NAMALWA (cell line): ENCODE results near the gene DGKD.
"Not testable (repeated sequence)": the region's sequence is repeated elsewhere in the genome, so short reads cannot be mapped to it uniquely, and the experiment has no call there.

ENCODE experiments used
- DNase-seq: peaks from one replicate; pipeline ENCODE4 v3.0.0-alpha.2; 2015; ENCODE audit warnings: low spot score

Gene DGKD

DNA sequence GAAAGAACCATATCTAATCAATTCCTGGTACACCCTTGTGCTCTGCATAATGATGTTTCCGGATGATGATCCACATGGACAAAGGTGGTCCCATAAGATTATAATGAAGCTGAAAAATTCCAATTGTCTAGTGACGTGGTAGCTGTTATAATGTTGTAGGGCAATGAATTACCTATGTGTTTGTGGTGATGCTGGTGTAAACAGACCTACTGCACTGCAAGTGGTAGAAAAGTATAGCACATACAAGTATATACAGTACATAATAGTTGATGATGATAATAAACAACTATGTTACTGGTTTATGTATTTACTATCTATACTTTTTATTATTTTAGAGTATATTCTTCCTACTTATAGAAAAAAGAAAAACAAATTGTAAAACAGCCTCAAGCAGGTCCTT is 8.4 kb downstream of the DGKD start:
- DNase-seq, result peak; percentile 26

DNA sequence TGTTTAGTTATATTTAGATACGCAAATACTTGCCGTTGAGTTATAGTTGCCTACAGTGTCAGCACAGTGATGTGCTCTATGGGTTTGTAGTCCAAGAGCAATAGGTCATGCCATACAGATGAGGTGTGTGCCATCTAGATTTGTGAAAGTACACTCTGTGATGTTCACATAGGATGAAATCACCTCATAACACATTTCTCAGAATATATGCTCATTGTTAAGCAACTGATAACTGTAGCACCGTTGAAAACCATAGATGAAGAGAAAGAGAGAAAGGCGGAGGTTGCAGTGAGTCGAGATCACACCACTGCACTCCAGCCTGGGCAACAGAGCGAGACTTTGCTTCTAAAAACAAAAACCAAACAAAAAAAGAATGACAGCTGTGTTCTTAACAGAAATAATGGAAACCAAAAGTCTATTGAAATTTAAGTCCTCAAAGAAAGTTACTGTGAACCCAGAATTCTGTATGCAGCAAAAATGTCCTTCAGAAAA is 9.5 kb downstream of the DGKD start:
- peak; percentile 75 for DNase-seq

DNA sequence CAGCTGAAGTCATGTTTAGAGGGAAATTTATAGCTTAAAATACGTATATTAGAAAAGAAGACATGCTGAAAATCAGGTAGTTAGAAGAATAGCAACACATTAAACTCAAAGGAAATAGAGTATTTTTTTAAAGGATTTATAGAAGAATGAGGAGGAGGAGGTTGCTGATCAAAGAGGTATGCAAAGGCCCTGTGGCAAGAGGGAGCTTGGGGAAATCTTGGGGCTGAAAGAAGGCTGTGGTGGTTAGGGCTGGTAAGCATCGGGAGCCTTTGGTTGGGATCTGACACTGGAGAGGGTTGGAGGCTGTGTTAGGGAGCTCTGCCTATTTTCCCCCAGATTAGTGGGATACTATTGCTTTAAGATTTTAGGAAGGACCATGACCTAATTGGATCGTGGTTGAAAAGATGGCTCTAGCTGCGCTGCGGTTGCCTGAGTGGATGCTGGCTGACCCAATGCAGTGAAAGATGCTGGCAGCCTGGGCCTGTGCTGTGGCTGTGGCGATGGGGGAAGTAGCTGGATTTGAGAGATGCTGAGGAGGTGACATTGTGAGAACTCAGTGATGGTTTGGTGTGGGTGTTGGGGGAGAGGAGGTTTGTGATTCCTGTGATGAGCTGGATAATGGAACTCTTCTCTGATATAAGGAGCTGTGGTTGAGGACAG is 11.7 kb downstream of the DGKD start:
- no peak for DNase-seq

DNA sequence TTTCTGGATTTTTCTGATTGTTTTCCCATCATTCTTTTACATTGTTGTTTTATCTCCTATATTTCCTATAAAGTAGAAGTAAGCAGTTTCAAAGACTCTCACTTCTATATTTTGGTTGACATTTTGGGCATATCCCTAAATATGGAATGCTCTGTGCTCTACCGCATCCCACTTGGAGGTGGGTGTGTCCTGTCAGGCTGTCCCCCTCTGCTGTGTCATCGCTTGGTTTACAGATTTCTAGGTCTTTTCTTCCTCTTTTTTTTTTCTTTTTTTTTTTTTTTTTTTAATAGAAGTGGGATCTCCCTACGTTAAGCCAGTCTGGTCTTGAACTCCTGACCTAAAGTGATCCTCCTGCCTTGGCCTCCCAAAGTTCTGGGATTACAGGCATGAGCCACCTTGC is 13.3 kb downstream of the DGKD start:
- DNase-seq, result no peak

DNA sequence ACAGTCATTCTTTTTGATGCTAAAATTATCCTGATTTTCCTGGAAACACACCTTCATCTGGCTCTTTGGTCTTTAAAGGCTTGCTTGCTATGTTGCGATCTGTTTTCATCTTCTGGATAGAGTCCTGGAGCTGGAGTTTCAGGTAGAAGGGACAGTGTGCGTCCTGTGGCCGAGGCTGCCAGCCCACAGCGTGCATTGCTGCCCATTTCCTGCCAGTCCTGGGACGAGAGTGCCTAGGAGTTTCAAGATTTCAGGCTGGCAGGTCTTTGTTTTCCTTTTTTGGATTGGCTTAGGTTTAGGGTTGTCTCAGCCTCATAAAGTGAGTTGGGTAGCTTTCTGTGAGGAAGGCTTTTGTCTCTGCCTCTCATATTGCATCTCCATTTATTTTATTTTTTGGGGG is 14.5 kb downstream of the DGKD start:
- no peak for DNase-seq

DNA sequence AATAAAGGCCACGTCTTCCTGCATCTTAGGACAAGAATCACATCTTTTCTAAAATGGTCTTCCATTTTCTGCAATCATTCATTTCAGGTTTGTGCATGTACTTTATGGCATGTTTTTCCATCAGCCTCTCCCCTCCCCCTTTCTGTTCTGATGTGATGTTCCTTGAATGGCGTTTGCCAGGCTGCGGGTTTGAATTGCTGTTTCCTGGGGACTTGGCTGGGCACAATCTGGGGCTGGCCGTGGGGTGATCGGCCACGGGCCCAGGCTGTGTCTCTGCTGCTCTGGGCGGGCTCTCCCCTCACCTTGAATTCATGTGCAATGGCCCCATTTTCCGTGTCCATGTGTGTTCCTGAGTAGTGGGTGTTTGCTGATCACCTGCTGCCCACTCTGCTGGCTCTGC is 15.2 kb downstream of the DGKD start:
- DNase-seq, result no peak

DNA sequence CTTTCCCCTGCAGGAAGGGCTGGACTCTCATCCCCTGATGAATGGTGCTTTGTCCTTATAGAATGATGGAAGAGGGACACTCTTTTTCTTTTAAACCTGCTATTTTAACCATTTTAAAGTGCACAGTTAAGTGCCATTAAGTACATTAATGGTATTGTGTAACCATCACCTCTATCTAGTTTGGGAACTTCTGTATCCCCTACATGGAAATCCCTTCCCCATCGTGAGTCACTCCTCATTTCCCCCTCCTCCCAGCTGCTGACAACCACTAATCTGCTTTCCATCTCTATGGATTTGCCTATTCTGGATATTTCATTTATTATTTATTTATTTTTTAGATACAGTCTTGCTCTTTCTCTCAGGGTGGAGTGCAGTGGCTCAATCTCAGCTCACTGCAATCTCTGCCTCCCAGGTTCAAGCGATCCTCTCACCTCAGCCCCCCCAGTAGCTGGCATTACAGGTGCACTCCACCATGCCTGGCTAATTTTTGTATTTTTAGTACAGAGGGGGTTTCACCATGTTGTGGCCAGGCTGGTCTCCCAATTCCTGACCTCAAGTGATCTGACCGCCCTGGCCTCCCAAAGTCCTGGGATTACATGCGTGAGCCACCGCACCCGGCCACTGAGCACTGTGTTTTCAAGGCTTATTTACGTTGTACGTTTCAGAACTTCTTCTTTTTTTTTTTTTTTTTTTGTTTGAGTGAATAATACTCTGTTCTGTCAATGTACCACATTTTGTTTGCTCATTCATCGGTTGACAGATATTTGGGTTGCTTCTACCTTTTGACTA is 15.8 kb downstream of the DGKD start:
- DNase-seq, result no peak

DNA sequence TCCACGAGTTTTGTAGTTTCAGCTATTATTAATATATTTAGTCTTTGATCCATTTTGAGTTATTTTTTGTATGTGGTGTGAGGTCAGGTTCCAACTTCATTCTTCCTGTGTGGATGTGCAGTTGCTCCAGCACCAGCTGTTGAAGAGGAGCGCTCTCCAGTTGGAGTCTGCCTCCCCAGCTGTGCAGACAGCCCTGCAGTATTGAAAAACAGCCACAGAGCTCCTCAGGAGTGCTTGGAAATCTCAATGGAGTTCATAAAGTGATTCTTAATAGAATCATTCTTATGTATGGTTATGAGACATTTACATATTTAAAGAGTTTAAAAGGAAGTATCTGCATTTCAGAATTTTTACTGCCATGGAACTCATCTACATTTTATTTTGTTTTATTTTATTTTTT is 17.3 kb downstream of the DGKD start:
- no peak for DNase-seq

DNA sequence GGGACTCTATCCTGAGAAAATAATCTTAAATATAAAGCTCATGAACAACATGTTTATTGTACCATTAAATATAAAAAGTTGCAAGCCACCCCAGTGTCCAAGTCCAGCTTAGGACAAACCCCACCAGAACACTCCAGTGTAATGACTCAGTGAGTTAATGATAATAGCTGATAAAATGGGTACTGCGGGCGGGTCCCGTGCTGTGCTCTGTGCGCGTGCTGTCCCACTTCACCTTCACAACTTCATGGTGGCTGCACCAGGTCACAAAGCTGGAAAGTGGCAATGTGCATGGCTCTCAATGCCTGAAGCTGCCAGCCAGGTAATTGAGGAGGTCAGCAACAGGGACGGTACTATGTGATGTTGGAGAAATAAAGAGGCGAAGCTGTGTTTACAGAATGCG is 18.6 kb downstream of the DGKD start:
- DNase-seq, result no peak

DNA sequence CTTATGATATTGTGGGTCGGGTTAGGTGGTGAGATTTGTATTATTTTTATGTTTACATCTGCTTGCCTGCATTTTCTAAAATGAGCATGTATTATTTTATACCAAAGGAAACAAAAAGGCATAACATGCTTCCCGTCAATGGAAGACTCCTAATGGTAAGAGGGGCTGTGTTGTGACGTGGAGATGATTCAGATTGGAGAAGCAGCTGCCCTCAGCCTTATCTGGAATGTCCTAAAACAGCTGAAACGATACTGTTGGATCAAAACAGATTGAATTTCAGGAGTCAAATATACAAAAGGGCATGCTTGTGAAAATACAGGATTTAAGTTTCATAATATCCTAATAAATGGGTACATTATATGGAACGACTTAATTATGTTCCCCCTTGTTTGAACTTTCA is 19.0 kb downstream of the DGKD start:
- no peak for DNase-seq

DNA sequence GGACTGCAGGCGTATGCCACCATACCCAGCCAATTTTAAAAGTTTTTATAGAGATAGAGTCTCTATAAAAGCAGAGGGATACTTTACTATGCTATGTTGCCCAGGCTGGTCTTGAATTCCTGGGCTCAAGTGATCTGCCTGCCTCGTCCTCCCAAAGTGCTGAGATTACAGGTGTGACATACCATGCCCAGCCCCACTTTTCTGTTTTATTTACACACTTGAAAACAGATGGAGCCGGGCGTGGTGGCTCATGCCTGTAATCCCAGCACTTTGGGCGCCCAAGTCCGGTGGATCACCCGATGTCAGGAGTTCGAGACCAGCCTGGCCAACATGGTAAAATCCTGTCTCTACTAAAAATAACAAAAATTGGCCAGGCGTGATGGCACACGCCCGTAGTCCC is 20.5 kb downstream of the DGKD start:
- not testable (repeated sequence) for DNase-seq

DNA sequence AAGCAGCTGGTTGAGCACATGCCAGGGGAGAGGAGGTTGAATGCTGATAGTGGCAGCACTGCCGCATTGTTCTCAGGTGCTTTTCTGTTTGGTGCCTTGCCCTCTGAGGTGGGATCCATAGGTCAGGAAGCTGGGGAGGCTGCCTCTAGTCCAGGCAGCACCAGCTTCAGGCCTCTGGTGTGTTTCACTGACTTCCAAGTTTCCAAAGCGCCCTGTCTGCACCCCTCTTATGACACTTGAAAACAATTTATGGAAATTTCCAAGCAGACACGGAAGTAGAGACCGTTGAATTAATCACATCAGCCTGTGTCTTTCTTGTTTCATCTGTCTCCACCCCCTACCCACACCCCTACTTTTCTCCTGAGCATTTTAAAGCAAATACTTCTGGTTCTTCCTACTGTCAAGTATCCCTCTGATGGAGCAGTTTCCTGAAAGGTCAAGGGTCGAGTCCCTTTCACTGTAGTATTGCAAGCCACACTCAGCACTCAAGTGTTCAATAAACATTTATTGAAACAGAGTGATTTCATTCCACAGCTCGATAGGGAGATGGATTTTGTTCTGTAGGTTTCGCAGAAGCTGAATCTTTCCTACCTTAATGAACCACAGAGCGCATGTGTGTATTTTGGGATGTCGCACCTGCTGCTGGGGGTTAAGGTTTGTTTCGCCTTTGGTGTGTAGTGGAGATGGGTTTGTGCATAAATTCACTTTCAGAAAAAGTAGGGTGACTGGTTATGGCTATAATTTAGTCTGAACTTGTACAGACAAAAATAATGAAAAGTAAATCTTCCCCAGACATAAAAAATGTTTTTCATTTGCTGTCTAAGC is 21.4 kb downstream of the DGKD start:
- DNase-seq, result peak; percentile 39

DNA sequence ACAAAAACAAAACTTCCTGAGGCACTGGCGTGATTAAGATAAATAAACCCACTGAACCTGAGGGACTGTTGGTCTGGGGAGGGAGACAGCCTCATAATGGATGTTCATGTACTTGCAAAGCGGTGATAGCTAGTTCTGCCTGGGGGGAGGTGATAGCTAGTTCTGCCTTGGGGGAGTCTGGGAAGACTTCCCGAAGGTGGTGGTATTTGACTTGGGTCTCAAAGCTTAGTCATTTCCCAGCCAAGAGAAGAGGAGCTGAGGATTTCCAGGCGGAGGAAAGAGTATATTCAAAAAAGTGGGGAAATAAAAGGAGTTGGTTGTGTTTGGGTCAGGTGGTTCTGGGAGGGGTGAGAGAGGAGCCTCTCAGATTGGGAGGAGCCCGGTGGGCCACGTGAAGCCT is 24.7 kb downstream of the DGKD start:
- DNase-seq, result no peak

DNA sequence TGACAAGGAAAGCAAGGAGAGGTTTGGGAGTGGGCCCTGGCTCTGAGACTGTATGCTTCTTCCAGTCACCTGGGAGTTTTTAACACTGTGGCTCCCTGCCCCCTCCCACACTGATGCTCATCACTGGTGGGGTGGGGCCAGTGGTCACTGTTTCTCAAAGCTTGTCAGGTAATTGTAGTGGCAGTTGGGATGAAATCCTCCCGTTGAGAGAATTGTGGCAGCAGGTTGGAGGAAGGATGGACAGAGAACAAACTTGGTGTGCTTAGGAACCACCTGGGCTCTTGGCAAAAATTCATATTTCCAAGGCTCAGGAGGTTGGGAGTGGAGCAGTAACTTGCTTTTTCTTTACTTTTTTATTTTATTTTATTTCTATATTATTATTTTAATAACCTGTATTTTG is 25.1 kb downstream of the DGKD start:
- DNase-seq, result no peak

DNA sequence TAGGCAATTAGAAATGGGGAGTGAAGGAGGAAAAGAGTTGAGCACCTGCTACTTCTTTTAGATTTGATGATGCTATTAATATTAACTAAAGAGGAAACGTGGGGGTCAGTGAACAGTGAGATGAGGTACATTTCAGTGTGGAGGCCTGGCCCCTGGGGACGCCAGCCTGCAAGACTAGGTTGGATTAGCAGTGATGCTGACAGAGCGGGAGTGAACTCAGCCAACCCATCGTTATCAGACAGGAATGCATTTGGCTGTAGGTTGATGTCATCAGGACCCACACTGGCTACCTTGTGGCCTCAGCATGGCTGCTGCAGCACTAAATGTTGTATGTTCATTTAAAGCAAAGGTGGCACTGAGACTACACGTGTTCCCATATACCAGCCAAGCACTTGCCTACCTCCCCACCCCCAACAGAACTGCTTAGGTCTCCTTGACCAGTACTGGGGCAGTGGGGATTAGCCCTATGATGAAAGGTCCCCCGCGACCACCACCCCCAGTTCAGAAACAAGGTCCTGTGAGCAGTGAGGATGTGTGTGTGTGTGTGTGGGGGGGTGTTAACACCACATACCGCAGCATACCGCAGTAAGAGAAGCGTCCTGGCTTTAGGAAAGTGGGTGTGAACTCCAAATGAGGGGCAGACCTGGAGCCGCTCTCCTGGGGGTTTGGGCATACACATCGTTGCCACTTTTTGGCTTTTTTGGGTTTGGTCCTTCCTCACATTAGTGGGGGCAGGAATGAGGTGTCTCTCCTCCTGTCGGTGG is 26.0 kb downstream of the DGKD start:
- DNase-seq, result peak; percentile 59

DNA sequence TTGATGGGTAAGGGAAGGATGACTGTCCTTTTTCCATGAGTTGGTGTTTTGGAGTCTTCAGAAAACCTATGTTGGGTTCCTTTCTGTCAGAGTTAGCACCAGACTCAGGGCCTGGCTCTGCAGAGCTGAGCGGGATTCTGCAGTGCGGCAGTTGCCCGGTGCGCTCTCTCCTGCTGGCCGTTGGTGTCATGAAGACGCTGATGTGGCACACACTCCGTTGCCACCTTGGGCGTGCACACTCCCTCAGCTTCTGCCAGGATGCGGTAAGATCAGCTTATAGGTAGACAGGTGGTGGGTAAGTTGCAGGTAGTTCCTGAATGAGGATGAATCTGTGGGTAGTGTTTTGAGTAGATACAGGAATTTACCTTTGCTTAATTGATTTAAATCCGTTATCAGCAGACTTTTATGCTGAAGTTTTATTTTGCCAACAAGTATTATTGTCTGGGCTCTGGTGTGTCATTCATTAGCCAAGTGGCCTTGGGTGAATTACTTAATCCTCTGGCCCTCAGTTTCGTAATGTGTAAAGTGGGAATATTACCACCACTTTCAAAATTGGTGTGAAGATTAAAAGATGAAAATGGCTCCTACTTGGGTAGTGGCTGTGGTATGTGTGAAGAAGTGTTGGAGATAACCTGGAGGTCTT is 26.8 kb downstream of the DGKD start:
- no peak for DNase-seq

DNA sequence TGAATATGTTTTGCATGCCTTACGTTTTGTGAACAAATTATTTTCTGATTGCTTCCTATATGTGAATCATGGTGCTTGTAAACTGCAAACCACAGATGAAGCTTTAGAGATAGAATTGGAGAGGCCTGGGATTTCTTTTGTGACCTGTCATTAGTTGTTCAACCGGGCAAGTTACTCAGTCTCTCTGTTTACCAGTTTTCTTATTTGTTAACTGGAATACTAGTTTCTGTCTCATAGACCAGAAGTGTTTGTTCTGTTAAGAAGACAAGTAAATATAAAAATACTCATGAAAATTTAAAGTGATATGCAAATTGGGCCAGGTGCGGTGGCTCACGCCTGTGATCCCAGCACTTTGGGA is 27.3 kb downstream of the DGKD start:
- DNase-seq, result no peak

DNA sequence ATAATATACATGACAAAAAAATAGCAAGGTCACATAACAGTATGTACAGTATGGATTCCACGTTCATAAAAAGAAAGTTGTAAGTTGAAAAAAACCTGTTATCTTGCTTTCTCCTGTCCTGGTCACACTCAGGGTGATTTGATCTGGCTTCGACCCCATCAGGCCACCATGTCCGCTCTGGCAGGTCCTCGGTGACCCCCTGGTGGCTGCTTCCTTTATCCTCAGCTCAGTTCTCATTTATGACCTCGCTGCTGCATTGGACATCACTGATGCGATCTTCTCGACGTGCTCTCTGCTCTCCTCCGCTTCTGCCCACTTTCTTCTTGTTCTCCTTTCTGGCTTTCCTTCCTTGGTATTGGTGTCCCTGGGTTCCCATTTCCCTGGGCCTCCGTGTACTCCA is 29.7 kb downstream of the DGKD start:
- DNase-seq, result peak; percentile 53

DNA sequence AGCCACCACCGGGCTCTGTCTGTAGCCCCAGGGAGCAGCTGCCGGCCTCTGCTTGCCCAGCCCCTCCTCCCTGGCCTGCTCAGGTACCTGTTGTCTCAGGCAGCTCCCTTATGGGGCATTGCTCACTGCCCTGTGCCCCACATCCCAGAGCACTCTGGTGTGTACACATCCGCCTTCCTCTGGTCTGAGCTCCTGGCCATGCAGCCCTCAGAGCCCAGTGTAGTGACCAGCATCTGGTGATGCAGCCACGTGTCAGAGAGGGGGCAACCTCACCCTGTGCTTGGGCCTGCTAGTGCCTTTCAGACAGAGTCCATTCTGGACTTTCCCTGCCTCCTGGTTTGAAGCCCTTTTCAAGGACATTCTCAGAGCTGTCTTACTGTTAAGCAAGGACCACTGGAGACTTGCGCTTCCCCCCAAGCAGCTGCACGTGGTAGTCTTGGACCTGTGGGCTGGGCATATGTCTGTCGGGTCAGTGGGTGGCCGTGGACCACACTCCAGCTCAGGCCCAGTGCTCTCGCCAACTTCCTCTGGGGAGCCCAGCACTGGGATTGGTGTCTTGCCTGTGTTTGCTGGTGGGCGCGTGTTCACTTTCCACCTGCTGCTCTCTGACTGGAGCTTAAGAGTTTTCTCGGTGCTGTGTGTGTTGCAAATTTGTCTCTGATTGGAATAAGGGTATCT is 30.7 kb downstream of the DGKD start:
- DNase-seq, result peak; percentile 21

DNA sequence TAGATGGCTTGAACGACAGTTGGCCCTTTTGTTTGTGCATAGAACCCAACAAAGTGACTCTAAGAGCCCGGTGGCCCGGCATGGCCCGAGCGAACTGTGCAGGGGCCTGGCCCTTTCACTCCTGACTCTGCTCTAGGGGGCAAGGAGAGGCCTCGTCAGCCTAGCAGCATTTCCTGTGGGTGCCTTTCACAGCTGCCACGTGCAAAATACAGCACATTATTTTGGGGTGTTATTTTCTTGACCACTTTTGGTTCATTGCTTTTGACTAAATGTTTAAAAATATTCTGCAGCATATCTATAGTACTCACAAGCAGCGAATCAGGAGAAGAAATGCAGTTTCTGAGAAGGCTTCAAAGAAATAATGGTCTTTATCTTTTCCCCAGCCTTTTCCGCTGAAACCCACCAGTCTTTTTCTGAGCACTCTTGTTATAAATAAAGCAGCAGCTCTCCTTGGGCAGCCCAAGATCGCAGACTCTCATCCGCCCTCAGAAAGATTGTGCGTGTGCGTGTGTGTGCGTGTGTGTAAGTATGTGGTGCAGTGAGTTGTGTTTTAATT is 31.3 kb downstream of the DGKD start:
- peak; percentile 80 for DNase-seq
